Measurements from ENCODE around the gene TTR.

GRCh38 chr18:31562726-31563125 is 29.0 kb upstream of the TTR start:
- TF ChIP-seq POLR2AphosphoS5 (IDR thresholded peaks at IDR 0.05) (no peak), POLR2A (IDR thresholded peaks at IDR 0.05) (no peak)
